ENCODE results near the gene WSB1.
"Not testable (repeated sequence)": the region's sequence is repeated elsewhere in the genome, so short reads cannot be mapped to it uniquely, and the experiment has no call there.

The WSB1 gene

DNA sequence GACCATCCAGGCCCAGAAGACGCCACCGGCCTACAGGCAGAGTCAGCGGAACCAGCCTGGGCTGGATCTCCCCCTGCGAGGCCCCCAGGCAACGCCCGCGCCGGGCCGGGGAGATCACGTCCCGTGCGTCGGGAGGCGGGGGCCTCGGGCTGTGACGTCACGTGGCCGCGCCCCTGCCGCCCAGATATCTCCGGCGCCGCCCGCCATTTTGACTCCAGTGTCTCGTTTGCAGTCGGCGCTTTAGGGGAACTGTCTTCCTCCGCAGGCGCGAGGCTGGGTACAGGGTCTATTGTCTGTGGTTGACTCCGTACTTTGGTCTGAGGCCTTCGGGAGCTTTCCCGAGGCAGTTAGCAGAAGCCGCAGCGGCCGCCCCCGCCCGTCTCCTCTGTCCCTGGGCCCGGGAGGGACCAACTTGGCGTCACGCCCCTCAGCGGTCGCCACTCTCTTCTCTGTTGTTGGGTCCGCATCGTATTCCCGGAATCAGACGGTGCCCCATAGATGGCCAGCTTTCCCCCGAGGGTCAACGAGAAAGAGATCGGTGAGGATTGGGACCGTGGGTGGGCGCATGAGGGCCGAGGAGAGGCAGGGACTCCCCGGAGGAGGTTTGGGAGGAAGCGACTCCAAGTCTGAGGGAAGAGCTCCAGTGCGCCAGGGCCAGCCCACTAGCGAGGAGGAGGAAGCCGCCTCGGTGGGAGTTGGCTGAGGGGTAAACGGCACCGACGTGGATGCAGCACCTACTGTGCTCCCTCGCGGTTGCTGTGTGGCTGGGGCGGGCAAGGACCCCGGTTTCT is at the start of gene WSB1:
TSS of gene WSB1 (plus strand) at position 217 of the 791 bp plus-strand sequence. CDS start at position 499, 282 bp downstream.
- peak; percentile 82 to 89 for DNase-seq (ENCODE audit: low read depth in 2 of 2)

DNA sequence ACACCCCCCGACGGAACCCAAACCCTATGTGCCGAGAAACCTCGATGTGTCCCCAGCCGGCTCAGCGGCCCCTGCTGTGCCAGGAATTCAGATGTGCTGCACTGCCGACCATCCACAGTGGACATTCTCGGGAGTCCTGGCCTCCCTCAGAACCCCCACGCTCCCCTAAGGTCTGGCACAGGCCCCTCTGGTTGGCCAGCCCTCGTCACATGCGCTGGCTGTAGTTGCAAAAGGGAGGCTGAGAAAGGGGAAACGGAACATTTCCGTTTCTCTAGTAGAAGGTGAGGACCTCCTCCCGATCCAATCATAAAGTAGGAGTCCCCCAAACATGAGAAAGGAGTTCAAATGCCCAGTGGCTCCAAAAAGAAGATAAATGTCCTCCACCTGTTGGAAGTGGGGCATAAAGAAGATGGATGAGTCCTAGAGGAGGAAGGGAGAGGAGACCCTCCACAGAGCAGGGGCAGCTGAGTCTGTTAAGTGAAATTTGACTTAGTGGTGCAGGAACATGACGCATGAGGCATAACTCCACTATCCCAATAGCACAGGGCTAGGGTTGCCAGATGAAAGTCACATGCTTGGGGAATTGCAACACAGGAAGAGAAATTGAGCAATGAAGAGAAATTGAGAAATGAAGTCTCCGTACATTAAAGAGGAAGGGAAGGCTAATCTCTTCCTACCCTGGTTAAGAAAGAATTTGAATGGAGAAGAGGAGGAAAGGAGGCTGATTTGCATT is 49.3 kb upstream of the WSB1 start:
- no peak for DNase-seq (ENCODE audit: low read depth in 2 of 2)

- DNase-seq (ENCODE audit: low read depth in 2 of 2), result peak; percentile 2 to 9
Observed at GRCh38 chr17:27245230-27245696, 48.7 kb upstream of the WSB1 start.

- no peak for DNase-seq (ENCODE audit: low read depth in 2 of 2)
Observed at GRCh38 chr17:27246537-27246936, 47.4 kb upstream of the WSB1 start.

- DNase-seq (ENCODE audit: low read depth in 2 of 2), result no peak
Observed at GRCh38 chr17:27247071-27247957, 46.6 kb upstream of the WSB1 start.

DNA sequence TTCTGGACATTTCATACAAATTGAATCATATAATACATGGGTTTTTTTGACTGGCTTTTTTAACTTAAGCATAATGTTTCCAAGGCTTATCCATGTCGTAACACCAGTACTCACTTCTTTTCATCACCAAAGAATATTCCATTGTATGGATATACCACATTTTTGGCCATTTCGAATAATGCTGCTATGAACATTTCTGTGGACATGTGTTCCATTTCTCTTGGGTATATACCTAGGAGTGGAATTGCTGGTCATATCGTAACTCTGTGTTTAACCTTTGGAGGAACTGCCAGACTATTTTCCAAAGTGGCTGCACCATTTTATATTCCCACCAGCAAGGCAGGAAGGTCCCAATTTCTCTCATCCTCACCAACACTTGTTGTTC is 46.0 kb upstream of the WSB1 start:
- no peak for DNase-seq (ENCODE audit: low read depth in 2 of 2)

GRCh38 chr17:27250791-27251190 is 43.1 kb upstream of the WSB1 start:
- DNase-seq (ENCODE audit: low read depth in 2 of 2), result not testable (repeated sequence)

DNA sequence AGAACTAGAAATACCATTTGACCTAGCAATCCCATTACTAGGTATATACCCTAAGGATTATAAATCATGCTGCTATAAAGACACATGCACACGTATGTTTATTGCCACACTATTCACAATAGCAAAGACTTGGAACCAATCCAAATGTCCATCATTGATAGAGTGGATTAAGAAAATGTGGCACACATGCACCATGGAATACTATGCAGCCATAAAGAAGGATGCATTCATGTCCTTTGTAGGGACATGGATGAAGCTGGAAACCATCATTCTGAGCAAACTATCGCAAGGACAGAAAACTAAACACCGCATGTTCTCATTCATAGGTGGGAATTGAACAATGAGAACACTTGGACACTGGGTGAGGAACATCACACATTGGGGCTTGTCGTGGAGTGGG is 39.1 kb upstream of the WSB1 start:
- not testable (repeated sequence) for DNase-seq (ENCODE audit: low read depth in 2 of 2)

- no peak for DNase-seq (ENCODE audit: low read depth in 2 of 2)
Observed at GRCh38 chr17:27256225-27257030, 37.5 kb upstream of the WSB1 start.

GRCh38 chr17:27257031-27257357 is 36.9 kb upstream of the WSB1 start:
- no peak for DNase-seq (ENCODE audit: low read depth in 2 of 2)

GRCh38 chr17:27259356-27259755 is 34.6 kb upstream of the WSB1 start:
- DNase-seq (ENCODE audit: low read depth in 2 of 2), result no peak

- no peak for DNase-seq (ENCODE audit: low read depth in 2 of 2)
Observed at GRCh38 chr17:27263386-27263785, 30.5 kb upstream of the WSB1 start.

DNA sequence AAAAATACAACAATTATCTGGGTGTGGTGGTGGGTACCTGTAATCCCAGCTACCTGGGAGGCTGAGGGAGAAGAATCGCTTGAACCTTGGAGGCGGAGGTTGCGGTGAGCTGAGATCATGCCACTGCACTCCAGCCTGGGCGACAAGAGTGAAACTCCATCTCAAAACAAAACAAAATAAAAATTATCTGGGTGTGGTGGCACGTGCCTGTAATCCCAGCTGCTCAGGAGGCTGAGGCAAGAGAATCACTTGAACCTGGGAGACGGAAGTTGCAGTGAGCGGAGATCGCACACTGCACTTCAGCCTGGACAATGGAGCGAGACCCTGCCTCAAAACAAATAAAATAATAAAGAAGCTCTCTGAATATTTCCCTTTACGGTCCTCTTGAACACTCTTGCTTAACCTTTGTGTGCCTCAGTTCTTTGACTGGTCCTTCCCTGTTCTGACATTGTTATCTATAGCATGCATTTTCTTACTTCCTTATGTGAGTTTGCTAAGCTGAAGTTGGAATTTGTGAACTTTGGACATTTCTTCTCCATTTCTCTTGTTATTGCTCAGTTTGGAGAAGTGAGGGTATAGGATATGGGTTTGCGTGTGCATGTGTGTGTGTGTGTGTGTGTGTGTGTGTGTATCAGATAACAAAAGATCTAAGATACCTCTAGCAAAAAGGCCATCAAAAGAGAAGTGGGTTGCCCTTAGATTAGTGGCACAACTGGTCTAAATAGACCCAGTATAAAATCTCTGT is 29.7 kb upstream of the WSB1 start:
- DNase-seq (ENCODE audit: low read depth in 2 of 2), result no peak

DNA sequence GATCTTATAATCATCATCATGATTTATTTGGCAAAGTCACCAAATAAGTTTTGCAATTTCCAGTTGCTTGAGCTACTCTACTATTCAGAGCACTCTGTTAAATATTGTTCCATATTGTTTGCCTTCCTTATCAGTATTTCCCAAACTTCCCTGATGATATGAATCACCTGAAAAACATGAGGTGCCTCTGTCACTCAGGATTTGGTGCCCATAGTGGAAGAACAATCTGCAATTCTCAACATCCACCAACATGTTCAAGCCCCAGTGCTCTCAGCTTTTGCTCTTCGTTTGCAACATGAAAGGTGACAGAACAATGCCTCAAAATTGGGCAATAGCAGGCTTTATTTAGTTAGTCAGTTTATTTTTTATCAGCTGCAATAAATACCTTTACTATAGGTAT is 28.6 kb upstream of the WSB1 start:
- DNase-seq (ENCODE audit: low read depth in 2 of 2), result no peak

DNA sequence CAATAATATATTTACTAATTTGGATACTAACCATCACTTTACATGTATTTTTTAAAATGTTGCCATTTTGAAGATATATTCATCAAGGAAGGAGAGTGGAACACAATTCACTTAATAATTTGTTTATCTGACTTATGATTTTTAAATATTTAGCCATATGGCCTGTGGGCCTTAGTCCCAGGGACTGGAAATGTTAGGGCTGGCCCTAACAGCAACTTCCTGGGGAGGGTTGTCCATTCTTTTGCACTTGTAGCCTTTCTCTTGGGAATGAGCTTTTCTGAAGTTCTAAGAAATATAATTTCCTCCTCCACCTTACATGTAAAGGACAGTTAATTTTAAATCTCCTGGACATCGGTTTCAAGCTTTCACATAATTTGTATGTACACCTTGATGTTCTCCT is 27.7 kb upstream of the WSB1 start:
- DNase-seq (ENCODE audit: low read depth in 2 of 2), result no peak

DNA sequence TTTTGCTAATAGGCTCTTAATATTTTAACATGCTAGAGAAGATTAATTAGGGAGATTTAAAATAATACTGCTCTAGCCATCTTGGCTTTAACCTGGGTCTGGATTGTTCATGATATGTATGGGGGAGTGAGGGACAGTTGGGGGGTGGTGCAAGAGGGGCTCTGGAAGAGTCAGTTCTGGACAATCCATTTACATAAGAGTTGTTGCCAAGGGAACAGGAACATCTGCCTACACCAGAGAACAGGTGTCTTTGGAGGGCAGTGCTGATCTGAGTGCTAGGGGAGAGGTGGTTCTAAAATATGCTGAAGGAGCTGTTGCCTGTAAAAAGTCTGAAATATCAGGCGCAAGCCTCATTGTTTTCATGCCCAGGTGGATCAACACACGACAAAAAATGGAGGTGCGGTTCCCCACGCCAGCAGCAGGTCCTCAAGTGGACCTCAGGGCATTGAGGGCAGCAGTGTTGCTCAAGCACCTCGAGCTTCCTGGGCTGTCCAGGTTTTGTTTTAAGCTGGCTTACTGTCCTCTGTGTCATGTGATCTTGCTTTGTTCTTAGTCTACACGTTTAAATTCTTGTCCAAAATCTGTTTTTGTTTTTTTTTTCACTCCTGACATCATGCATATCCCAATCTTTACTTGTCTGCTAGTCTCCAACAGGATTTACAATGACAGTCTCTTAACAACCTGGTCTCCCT is 25.4 kb upstream of the WSB1 start:
- no peak for DNase-seq (ENCODE audit: low read depth in 2 of 2)

GRCh38 chr17:27269201-27269600 is 24.7 kb upstream of the WSB1 start:
- DNase-seq (ENCODE audit: low read depth in 2 of 2), result no peak

DNA sequence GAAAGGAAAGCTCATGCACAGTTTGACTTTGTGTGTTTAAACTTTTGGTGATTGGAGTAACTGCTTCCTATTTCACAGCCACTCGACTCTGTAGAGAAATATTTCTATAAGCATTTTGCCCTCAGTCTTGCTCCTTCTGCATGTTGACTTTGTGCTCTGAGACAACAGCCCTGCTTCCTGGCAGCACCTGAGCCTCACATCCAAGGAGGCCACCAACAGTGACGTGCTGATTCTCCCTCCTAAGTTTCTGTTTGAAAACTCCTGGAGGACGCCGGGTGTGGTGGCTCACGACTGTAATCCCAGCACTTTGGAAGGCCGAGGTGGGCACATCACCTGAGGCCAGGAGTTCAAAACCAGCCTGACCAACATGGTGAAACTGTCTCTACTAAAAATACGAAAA is 23.9 kb upstream of the WSB1 start:
- DNase-seq (ENCODE audit: low read depth in 2 of 2), result no peak

DNA sequence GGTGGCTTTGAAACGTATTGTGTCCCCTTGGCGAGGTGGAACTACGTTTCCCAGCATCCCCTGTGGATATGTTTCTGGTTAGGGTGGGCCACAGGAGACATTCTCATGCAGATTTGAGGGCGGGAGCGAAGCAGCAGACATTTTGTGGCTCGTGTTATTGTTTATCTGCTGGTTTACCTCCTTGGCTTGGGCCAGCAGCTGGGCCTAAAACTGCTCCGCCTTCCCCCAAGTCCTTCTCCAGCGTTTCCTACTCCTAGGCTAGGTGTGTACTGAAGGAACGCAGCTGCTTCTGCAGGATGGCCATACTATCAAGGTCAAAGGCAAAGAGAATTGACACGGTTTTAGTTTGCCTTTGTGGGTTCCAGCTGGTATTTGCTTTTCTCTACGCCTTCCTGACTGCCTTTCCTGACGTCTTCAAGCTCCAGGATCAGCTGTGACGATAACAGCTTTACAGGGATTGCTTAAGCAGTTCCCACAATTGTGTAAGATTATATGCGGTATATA is 17.2 kb upstream of the WSB1 start:
- DNase-seq (ENCODE audit: low read depth in 2 of 2), result no peak

- DNase-seq (ENCODE audit: low read depth in 2 of 2), result not testable (repeated sequence)
Observed at GRCh38 chr17:27279132-27279531, 14.8 kb upstream of the WSB1 start.

Measured in stimulated activated CD8-positive, alpha-beta memory T cell treated with anti-CD3 and anti-CD28 coated beads, Interleukin-7, amount 100 ng/mL, for 4 hours (primary cell).